Hippocampal formation (tissue), 2 donors: ENCODE measurements around the gene MORN3.
"Not testable (repeated sequence)": the region's sequence is repeated elsewhere in the genome, so short reads cannot be mapped to it uniquely, and the experiment has no call there.

Source experiments
- DNase-seq, 2 donors: peaks; one replicate each; lab custom pipeline; 2025; lab: John Stamatoyannopoulos, UW

MORN3 gene

DNA sequence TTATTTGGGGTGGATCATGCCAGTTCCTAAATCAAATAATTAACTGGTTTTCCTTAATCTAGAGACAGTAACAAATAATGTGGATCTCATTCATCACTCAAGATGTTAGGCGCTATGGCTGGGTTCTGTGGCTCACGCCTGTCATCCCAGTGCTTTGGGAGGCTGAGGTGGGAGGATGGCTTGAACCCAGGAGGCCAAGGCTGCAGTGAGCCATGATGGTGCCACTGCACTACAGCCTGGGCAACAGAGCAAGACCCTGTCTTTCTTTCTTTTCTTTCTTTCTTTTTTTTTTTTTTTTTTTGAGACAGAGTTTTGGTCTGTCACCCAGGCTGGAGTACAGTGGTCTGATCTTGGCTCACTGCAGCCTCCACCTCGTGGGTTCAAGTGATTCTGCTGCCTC is 23.3 kb upstream of the MORN3 start:
- not testable (repeated sequence) for DNase-seq

DNA sequence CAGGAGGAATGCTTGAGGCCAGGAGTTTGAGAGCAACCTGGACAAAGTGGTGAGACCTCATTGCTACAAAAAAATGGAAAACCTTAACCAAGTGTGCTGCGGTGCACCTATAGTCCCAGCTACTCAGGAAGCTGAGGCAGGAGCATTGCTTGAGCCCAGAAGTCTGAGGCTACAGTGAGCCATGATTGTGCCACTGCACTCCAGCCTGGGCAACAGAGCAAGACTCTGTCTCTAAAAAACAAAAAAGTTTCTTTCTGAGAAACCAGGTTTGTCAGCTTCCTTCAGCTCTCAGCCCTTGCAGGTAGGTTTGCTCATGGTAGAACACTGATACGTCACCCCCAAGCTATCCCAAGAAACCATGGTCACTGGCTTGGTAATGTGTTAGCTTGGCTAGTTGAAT is 20.0 kb upstream of the MORN3 start:
- DNase-seq = no peak

DNA sequence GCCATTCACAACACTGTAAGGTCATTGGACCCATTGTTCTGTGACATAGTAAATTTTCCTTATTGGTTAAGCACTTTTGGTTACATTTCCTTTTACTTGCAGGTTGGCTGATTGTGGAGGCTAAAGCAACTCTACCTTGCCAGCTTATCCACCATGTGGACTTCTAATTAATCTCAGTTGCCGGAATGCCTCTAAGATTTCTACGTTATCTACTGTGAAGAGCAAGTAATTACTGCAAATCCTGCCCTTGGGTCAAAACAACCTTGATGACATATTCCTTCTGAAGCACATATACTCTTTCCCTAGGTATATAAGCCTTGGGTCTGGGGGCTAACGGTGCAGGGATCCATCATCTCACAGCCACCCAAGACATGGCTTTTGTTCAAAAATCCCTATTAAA is 19.5 kb upstream of the MORN3 start:
- no peak for DNase-seq

DNA sequence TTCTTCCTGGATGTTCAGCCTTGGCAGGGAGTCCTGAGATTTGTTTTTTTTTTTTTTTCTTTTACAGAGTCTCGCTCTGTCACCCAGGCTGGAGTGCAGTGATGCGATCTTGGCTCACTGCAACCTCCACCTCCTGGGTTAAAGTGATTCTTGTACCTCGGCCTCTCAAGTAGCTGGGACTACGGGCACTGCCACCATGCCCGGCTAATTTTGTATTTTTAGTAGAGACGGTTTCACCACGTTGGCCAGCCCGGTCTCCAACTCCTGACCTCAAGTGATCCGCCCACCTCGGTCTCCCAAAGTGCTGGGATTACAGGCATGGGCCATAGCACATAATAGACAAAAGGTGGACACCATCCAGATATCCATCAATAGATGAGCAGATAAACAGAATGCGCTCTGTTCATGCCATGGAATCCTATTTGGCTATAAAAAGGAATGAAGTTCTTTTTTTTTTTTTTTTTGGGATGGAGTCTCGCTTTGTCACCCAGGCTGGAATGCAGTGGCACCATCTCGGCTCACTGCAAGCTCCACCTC is 10.3 kb upstream of the MORN3 start:
- DNase-seq = peak in 1 of 2 donors; percentile 23

DNA sequence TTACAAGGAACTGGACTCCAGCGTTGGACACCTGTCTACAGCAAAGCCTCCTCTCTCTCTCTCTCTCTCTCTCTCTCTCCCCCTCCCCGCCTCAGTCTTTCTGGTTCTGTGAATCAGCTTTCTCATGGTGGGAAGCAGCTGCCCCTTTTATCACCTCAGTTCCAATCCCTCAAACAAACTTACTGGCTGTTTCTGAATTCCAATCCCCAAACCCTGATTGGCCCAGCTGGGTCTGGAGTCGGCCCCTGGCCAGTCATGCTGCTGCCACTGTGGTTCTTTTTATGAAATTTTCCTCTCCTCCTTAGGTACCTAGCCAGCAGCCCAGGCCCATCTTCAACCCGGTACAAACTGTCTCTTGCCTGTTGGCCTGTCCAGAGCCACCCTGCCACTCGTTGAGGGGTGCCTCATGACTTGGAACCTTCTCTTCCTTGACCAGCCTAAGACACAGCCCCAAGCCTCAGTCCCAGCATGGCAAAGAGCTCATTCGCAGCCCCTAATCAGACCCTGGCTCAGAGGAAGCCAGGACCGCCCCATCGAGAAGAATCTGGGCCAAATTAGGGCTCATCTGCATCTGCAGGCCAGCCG is 9.4 kb upstream of the MORN3 start:
- no peak for DNase-seq

DNA sequence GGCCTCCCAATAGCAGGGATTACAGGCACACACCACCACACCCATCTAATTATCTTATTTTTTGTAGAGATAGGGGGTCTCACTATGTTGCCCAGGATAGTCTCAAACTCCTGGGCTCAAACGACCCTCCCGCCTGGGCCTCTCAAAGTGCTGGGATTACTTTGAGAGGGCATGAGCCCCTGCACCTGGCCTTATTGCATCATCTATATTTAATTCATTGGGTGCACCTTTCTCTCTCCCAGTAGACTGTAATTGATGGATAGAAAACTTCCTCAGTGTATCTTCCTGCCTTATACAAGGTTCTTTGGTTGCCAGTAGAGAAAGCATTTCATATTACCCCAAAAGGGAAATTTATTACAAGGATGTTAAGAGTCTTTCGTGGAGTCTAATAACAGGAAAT is 8.9 kb upstream of the MORN3 start:
- DNase-seq = no peak

DNA sequence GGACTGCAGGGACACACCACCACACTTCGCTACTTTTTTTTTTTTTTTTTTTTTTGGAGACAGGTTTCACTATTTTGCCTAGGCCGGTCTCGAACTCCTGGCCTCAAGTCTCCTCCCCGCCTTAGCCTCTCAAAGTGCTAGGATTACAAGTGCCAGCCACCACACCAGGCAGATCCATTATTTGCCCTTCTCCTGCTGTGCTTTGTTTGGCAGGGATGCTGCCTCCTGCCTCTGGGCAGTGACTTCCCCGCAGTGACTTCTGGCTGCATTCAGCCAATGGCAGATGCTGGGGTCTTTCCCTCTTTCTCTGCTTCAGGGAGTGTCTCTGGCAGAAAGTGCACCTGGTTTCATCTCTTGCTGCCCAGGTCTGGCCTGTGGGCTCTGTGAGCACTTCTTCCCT is 6.7 kb upstream of the MORN3 start:
- no peak for DNase-seq

DNA sequence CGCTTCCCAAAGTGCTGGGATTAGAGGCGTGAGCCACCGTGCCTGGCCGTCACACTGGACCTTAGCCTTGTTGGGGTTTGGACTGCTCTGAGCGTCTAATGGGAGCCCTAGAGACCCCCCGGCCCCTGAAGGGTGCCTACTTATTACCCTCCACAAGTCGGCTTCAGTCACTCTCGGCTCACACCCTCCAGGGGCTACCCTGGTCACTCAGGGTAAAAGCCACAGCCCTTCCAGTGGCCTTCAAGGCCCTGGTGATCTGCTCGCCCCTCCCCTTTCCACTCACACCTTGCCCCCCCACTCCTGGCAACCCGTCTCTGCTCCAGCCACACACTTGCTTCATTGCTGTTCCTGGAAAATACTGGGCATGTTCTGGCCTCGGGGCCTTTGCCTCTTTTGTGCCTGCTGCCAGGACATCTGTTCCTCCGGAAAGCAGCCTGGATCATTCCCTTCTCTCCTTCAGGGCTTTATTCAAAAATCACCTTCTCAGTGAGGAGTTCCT is 3.6 kb upstream of the MORN3 start:
- DNase-seq = no peak

DNA sequence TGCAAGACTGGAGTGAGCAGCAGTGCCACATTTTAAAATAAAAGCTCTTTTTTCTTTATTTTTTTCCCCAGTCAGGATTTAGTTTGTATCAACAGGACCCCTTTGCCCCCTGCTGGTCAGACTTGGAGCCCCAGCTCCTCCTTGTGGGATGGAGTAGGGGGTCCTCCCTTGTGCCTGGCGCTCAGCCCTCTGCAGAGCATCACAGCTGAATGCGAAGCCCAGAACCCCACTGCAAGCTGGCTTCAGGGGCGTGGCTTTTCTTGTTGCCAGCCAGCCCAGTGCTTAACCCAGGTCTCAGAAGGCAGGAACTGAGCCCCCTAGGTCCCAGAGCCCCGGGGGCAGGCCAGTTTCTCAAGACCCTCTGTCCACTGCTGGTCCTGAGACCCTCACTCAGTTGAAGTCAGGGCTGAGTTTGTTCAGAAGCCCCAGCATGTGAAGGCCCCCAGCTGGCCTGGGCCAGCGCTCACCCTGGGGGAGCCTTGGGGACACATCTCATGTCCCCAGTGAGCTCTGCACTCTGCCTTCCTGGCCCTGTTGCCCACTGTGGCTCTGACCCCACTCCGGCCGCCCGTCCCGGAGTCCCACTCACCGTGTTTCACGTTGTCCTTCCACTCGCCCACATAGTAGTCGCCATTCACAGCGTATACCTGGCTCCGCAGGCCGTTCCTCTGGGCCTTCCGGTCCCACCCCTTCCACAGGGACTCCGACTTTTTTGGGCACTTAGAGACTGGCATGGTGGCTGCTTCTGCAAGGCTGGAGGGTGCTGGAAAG is 519 bp downstream of the MORN3 start:
- no peak for DNase-seq

DNA sequence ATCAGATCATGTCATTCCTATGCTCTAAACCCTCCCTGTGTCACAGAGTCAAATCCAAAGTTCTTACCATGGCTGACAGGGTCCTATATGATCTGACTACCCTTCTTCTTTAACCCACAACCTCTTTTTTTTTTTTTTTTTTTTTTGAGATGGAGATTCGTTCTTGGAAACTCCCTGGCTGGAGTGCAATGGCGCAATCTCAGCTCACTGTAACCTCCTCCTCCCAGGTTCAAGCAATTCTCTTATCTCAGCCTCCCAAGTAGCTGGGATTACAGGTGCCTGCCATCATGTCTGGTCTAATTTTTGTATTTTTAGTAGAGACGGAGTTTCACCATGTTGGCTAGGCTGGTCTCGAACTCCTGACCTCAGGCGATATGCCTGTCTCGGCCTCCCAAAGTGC is 2.6 kb downstream of the MORN3 start:
- not testable (repeated sequence) for DNase-seq

DNA sequence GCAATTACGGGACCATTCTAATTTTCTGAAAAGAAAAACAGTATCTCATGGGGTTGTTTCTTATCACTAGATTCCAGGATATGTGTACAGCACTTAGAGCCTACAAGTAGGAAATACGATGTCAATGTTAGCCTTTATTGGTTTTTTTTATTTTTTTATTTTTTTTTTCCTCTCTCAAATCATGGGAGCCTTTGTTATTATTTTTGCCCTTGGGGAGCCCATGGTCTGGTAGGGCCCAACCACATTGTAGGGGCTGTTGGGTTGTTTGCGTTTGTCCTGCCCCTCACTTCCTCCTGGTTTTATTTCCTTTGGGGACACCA is 5.9 kb downstream of the MORN3 start:
- no peak for DNase-seq

DNA sequence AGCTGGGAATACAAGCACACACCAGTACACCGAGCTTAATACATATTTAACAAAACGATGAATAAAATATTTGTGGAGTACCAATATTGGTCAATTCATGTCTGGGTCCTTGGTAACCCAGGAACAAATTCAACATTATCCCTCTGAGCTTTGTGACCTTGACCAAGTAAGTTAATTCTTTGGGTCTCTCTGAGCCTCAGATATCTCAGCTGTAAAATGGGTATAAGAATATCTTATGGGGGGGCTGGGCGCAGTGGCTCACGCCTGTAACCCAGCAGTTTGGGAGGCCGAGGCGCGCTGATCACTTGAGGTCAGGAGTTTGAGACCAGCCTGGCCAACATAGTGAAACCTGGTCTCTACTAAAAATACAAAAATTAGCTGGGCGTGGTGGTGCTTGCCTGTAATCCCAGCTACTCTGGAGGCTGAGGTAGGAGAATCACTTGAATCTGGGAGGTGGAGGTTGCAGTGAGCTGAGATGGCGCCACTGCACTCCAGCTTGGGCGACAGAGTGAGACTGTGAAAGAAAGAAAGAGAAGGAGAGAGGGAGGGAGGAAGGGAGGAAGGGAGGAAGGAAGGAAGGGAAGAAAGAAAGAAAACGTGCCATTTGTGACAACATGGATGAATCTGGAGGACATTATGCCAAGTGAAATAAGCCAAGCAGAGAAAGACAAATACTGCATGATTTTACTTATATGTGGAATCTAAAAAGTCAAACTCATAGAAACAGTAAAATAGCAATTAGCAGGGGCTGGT is 7.9 kb downstream of the MORN3 start:
- DNase-seq = not testable (repeated sequence)

DNA sequence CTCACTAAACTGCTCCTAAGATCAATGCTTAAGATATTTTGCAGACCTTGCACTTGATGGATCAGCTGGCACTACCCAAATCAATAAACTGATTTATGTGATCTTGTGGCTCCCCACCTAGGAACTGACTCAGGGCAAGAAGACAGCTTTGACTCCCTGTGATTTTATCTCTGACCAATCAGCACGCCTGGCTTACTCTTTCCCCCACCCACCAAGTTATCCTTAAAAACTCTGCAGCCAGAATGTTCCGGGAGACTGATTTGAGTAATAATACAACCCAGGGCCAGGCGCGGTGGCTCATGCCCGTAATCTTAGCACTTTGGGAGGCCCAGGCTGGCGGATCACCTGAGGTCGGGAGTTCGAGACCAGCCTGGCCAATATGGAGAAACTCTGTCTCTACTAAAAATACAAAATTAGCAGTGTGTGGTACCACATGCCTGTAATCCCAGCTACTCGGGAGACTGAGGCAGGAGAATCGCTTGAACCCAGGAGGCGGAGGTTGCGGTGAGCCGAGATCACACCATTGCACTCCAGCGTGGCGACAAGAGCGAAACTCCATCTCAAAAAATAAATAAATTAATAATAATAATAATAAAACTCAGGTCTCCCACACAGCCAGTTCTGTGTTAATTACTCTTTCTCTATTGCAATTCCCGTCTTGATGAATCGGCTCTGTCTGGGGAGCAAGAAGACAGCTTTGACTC is 12.0 kb downstream of the MORN3 start:
- DNase-seq = no peak

DNA sequence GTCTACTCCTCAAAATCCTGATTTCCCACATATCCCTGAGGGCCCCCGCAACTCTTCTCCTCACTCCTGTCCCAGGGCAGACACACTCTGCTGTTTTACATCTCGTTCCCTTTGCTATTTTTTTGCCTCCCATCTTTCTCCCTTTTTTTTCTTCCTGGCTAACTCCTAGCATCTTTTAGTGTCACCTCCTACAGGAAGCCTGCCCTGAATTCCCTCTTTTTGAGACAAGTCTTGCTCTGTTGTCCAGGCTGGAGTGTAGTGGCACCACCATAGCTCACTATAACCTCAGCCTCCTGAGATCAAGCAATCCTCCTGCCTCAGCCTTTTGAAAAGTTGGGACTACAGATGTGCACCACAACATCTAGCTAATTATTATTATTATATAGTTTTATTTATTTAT is 13.3 kb downstream of the MORN3 start:
- DNase-seq = no peak

DNA sequence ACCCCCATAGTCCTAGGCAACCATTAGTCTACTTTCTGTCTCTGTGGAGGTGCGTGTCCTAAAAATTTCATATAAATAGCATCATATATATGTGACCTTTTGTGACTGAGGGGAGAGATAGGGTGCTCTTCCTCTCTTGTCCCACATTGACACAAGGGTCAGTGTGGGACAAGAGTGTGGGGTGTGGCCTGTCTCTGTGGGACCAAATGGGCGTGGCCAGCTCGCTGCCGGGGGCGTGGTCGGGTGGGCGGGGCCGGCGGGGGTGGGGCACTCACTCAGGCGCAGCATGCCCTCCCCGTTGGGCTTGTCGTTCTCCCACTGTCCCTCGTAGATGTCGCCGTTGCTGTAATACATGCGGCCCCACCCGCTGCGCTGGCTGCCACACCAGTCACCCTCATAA is 15.5 kb downstream of the MORN3 start:
- no peak for DNase-seq

DNA sequence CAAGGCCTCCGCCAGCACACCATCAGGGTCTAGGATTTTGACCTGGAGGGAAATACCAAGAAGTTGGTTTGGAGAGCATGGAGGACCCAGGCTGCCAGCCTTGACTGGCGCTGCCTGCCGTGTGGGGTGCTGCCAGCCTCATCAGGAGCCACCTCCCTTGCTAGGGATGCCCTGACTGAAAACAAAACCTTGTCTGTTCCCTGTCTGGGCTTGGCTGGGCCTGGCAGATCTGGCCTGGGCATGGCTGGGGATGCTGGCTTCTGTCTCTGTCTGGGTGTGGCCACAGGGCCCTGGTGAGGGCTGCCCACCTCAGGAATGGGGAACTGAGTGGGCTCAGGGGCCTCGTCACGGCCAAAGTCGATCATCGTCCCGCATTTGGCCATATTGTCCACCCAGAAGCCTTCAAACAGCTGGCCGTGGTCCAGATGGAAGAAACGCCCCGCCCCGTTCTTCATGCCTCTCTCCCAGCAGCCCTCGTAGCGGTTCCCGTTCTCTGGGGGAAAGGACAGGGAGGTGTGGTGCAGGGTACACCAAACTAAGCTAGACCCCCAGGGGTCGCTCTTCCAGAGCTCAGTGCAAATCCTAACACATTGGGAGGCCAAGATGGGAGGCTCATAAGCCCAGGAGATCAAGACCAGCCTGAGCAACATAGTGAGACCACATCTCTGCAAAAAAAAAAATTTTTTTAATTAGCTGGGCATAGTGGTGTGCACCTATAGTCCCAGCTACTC is 16.5 kb downstream of the MORN3 start:
- no peak for DNase-seq

DNA sequence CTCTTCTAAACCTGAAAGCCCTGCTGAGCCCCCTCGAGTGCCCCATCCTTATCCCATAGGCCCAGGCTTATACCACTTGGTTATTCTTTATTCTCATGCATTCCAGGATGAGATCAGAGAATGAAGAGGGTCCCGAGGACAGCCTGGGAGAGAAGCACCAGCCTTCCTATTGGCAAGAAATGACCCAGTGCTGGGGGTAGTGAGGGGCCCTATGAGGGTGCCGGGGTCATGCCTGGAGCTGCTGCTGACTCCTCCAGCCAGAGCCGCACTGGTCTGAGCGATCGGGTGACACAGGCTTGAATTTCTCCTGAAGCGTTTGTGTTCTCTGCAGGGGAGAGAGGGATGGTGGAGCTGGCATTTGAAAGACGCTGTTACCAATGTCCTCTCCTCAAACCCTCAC is 18.1 kb downstream of the MORN3 start:
- DNase-seq = no peak

DNA sequence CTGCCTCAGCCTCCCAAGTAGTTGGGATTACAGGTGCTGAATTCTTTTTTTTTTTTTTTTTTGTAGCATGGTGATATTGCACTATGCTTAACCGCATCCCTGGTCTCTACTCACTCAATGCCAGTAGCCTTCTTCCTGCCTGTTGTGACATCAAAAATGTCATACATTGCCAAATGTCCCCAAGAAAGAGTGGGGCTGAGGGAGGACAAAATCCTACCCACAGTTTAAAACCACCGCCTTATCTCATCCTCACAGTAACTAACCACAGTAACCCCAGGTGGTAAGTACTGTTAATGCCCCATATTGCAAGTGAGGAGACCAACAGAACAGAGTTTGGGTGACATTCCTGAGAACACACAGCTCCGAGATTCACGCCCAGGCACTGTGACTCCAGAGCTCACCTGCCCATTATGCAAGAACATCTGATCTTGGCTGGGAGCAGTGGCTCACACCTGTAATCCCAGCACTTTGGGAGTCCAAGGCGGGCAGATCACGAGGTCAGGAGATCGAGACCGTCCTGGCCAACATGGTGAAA is 19.6 kb downstream of the MORN3 start:
- no peak for DNase-seq

DNA sequence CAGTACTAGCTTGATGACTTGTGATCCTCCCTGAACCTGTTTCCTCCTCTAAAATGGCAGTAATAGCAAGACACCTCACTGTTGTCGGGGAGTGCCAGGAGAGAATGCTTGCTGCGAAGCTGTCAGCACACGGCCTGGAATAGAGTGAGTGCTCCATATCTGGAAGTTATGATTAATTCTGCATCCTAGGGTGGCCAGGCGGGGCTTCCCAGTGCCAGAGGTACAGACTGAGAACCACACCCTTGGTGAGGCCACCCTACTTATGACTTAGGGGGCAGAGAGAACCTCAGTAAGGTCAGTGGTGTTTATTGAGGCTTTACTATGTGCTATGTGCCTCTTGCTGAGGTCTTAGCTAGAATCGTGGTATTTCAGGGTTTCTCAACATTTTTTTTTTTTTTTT is 20.1 kb downstream of the MORN3 start:
- DNase-seq = no peak

DNA sequence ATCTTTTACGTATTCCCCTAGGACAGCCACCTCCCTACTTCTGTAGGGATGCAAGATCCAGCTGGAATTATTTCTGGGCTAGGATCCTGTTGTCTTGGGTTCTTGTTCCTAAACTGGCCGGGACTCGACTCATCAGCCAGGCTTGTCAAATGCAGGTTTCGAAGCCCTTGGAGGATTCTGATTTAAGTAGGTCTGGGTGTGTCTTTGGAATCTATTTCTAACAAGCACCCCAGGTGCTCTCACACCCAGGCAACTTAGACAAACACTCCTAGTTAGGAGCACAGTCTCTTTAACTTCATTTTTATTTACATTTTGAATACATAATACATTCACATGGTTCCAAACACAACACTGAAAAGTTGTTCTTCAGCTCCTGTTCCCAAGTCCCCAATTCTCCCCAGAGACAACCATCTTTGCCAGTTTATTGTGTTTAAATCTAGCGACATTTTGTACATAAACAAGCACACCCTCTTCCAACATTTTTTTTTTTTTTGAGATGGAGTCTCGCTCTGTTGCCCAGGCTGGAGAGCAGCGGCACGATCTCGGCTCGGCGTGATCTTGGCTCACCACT is 20.9 kb downstream of the MORN3 start:
- DNase-seq = no peak

DNA sequence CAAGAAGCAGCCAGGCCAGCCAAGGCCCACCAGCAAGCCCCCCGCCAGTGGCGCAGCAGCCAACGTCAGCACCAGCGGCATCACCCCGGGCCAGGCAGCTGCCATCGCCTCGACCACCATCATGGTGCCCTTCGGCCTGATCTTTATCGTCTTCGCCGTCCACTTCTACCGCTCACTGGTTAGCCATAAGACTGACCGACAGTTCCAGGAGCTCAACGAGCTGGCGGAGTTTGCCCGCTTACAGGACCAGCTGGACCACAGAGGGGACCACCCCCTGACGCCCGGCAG is 28.2 kb downstream of the MORN3 start:
- no peak for DNase-seq
